ENCODE results near the gene KRTAP5-4.

GRCh38 chr11:1622086-1622485 is at the start of gene KRTAP5-4:
- TF ChIP-seq CTCF (conservative IDR thresholded peaks at IDR 0.05; ENCODE audit: low read length) = no peak
- no peak for TF ChIP-seq EZH2phosphoT487 (IDR thresholded peaks at IDR 0.05; ENCODE audit: borderline replicate concordance)
